HepG2 (cell line): ENCODE measurements around the gene ZFP36L2. TPM values are rescaled to one million over a fixed set of nuclear protein-coding genes. Genes with fewer than 3 reads are reported as not detected.

Source experiments
- ATF7 ChIP-seq, 2 experiments: fragments of 450-650 bp in 1 of 2; sonication (generic) in 1 of 2; formaldehyde crosslinking in 1 of 2; IDR thresholded peaks; 2 replicates each; pipeline versions ENCODE4 v1.4.0 to v1.6.1; 2016 to 2020; ENCODE audit warnings: antibody characterized with exemption in 1 of 2, mild to moderate bottlenecking in 1 of 2, missing genetic modification reagents in 1 of 2
- ATM ChIP-seq: fragments of 450-650 bp; IDR thresholded peaks from 2 replicates; pipeline ENCODE4 v1.7.1; 2017; ENCODE audit warnings: mild to moderate bottlenecking, borderline replicate concordance
- CC2D1A ChIP-seq: sonication (generic); formaldehyde crosslinking; IDR thresholded peaks from 2 replicates; pipeline ENCODE4 v1.8.1; 2023; ENCODE audit warnings: mild to moderate bottlenecking, missing genetic modification reagents
- CCAR2 ChIP-seq: fragments of 200-400 bp; formaldehyde crosslinking; optimal IDR thresholded peaks from 2 replicates; pipeline ENCODE3; 2018; ENCODE audit warnings: low read depth, mild to moderate bottlenecking, low read length, moderate library complexity
- CHCHD3 ChIP-seq: sonication (generic); formaldehyde crosslinking; IDR thresholded peaks from 2 replicates; pipeline ENCODE4 v1.8.0; 2022; ENCODE audit warnings: mild to moderate bottlenecking, missing genetic modification reagents, moderate library complexity
- CREB3 ChIP-seq: sonication (generic); formaldehyde crosslinking; IDR thresholded peaks from 2 replicates; pipeline ENCODE4 v1.5.0; 2020; ENCODE audit warnings: missing genetic modification reagents
- ETV5 ChIP-seq: IDR thresholded peaks from 2 replicates; pipeline ENCODE4 v1.6.1; 2018; ENCODE audit warnings: missing biosample characterization, missing genetic modification reagents, inconsistent platforms, borderline replicate concordance
- GRHL1 ChIP-seq: sonication (generic); formaldehyde crosslinking; conservative IDR thresholded peaks from 2 replicates; pipeline ENCODE4 v1.8.0; 2022; ENCODE audit warnings: missing genetic modification reagents
- HNF4A ChIP-seq: sonication (generic); formaldehyde crosslinking; IDR thresholded peaks from 2 replicates; pipeline ENCODE4 v1.4.0; 2020; ENCODE audit warnings: missing genetic modification reagents
- KLF11 ChIP-seq: IDR thresholded peaks from 2 replicates; pipeline ENCODE4 v1.6.1; 2016; ENCODE audit warnings: missing compliant biosample characterization
- ONECUT2 ChIP-seq: sonication (generic); formaldehyde crosslinking; IDR thresholded peaks from 2 replicates; pipeline ENCODE4 v1.4.0; 2020; ENCODE audit warnings: missing genetic modification reagents
- SNAI1 ChIP-seq: sonication (generic); formaldehyde crosslinking; IDR thresholded peaks from 2 replicates; pipeline ENCODE4 v1.5.0; 2020; ENCODE audit warnings: mild to moderate bottlenecking, missing genetic modification reagents, borderline replicate concordance
- SUZ12 ChIP-seq: fragments of 150-350 bp; IDR thresholded peaks from 2 replicates; pipeline ENCODE4 v1.6.1; 2014; ENCODE audit warnings: low read depth, low read length
- ZNF660 ChIP-seq: sonication (generic); formaldehyde crosslinking; IDR thresholded peaks from 2 replicates; pipeline ENCODE4 v1.5.1; 2020; ENCODE audit warnings: mild to moderate bottlenecking, low read depth, missing genetic modification reagents, borderline replicate concordance
- ZNF883 ChIP-seq: sonication (generic); formaldehyde crosslinking; IDR thresholded peaks from 2 replicates; pipeline ENCODE4 v1.5.1; 2020; ENCODE audit warnings: mild to moderate bottlenecking, missing genetic modification reagents; ENCODE audit errors: not compliant biosample characterization
- polyA plus RNA-seq, 8 experiments: library from polyadenylated mRNA; depleted of rRNA in 3 of 8; stranded (reverse) in 7 of 8; unstranded in 1 of 8; fragments of >200 nt; fragmentation: Illumina TruSeq in 4 of 8; extraction: Trizol in 4 of 8; gene quantifications; 2 replicates each; pipeline versions ENCODE4 v1.2.1 to v1.2.3, GENCODE V29; 2011 to 2016; ENCODE audit warnings: low read depth in 4 of 8, missing spikeins in 1 of 8, mixed read lengths in 1 of 8; ENCODE audit not compliant: insufficient read depth in 1 of 8
- total RNA-seq, 5 experiments: library from RNA; depleted of rRNA; stranded (reverse); fragments of >200 nt; fragmentation: Illumina TruSeq; extraction: Trizol; gene quantifications; 2 replicates each; pipeline ENCODE4 v1.2.3, GENCODE V29; 2016; ENCODE audit warnings: low read depth in 1 of 5
- TF ChIP-seq, protein P1 (sequence below), 2 experiments: fragments of 450-650 bp in 1 of 2; sonication (generic) in 1 of 2; formaldehyde crosslinking in 1 of 2; IDR thresholded peaks; 2 replicates each; pipeline versions ENCODE4 v1.6.1 to v1.8.0; 2016 to 2022; ENCODE audit warnings: antibody characterized with exemption in 1 of 2, mild to moderate bottlenecking in 1 of 2, missing genetic modification reagents in 1 of 2

ZFP36L2 gene
- total and polyA plus RNA-seq, 2 of the 13 experiments (the other 11 are each of a cell fraction or from before 2014, with no cell fraction given): 11.2 to 21.8 TPM

DNA sequence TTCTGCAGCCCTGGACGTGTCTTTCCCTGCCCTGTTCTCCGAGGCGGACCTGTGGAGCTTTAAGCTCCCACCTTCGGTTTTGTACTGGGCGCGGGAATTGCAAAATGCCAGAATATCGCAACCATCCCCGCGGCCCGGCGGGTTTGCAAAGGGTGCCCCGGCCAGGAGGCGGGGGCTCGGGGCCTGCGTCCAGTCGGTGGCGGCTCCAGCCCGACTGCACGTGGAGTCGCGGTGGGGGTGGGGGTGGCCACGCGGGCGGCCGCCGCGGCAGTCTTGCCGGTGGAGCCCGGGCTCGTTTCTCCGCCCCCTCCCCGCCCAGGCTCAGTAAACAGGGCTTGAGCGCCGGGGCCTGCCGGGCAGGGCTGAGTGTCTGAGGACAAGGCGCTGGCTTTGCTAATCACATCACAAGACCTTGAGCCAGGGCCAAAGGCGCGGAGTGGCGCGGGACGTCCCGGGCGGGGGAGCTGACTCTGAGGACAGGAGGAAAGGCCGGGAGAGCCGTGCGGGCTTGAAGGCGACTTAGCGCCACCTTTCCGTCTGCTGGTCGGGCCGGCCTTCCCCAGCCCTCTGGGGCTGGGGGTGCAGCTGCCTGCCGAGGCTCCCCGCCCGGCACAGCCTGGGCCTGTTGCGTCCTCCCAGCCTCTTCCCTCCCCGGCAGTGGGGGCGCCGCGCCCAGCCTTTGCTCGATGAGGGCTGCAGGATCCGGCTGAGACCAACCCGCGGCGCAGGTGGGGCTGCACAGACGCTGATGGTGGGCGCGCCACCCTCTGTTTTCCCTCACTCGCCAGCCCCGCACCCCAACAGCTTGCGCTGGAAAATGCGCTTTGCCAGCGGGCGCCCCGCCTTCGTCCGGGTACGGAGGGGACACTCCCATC lies 786 bp upstream of the ZFP36L2 start (continued):
- TF ChIP-seq, protein P1, sequence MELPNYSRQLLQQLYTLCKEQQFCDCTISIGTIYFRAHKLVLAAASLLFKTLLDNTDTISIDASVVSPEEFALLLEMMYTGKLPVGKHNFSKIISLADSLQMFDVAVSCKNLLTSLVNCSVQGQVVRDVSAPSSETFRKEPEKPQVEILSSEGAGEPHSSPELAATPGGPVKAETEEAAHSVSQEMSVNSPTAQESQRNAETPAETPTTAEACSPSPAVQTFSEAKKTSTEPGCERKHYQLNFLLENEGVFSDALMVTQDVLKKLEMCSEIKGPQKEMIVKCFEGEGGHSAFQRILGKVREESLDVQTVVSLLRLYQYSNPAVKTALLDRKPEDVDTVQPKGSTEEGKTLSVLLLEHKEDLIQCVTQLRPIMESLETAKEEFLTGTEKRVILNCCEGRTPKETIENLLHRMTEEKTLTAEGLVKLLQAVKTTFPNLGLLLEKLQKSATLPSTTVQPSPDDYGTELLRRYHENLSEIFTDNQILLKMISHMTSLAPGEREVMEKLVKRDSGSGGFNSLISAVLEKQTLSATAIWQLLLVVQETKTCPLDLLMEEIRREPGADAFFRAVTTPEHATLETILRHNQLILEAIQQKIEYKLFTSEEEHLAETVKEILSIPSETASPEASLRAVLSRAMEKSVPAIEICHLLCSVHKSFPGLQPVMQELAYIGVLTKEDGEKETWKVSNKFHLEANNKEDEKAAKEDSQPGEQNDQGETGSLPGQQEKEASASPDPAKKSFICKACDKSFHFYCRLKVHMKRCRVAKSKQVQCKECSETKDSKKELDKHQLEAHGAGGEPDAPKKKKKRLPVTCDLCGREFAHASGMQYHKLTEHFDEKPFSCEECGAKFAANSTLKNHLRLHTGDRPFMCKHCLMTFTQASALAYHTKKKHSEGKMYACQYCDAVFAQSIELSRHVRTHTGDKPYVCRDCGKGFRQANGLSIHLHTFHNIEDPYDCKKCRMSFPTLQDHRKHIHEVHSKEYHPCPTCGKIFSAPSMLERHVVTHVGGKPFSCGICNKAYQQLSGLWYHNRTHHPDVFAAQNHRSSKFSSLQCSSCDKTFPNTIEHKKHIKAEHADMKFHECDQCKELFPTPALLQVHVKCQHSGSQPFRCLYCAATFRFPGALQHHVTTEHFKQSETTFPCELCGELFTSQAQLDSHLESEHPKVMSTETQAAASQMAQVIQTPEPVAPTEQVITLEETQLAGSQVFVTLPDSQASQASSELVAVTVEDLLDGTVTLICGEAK (IDR thresholded peaks at IDR 0.05): no peak
- TF ChIP-seq, protein P1 (CRISPR knock-in tag; IDR thresholded peaks at IDR 0.05): peak; percentile 25; the same call in 1 of the 2 replicates
- TF ChIP-seq HNF4A (CRISPR knock-in tag) (peak; percentile 76), GRHL1 (no peak), CCAR2 (peak; percentile 10), ZNF660 (CRISPR knock-in tag) (0 out of 2 replicates have a peak, but pooled peaks have one; percentile 65), ONECUT2 (CRISPR knock-in tag) (no peak), ZNF883 (CRISPR knock-in tag) (no peak), ATM (no peak), ETV5 (CRISPR knock-in tag) (no peak), KLF11 (CRISPR knock-in tag) (no peak; the same call in 1 of the 2 replicates), CREB3 (peak; percentile 15; the same call in 1 of the 2 replicates), CHCHD3 (CRISPR knock-in tag) (peak; percentile 74; the same call in 1 of the 2 replicates), ATF7 (IDR thresholded peaks at IDR 0.05) (no peak), ATF7 (CRISPR knock-in tag; IDR thresholded peaks at IDR 0.05) (peak; percentile 74; the same call in 1 of the 2 replicates), CC2D1A (CRISPR knock-in tag) (no peak), SUZ12 (no peak), SNAI1 (CRISPR knock-in tag) (peak; percentile 94; the same call in 1 of the 2 replicates)
